Mammary epithelial cell (primary cell): ENCODE measurements around the gene PKD2L1.
"Not testable (repeated sequence)": the region's sequence is repeated elsewhere in the genome, so short reads cannot be mapped to it uniquely, and the experiment has no call there.

ENCODE experiments used
- CTCF ChIP-seq, 2 donors: IDR thresholded peaks in 1 of 2; conservative IDR thresholded peaks in 1 of 2; 2 replicates each; pipeline ENCODE4 v1.5.1; 2011 to 2012; ENCODE audit warnings: inconsistent platforms in 2 of 2, low read length in 2 of 2, mild to moderate bottlenecking in 2 of 2, control low read depth in 1 of 2, low read depth in 1 of 2; ENCODE audit not compliant: insufficient read depth in 1 of 2; ENCODE audit errors: extremely low read depth in 1 of 2
- EZH2 ChIP-seq: IDR thresholded peaks from 2 replicates; pipeline ENCODE4 v1.6.1; 2012; ENCODE audit warnings: low read length, inconsistent platforms, borderline replicate concordance

GRCh38 chr10:100301123-100301522 is 28.9 kb downstream of the PKD2L1 start:
- TF ChIP-seq CTCF (conservative IDR thresholded peaks at IDR 0.05 in 1 of 2, IDR thresholded peaks at IDR 0.05 in 1 of 2; ENCODE audit: extremely low read depth in 1 of 2, insufficient read depth in 1 of 2, low read depth in 1 of 2, low read length in 2 of 2); EZH2: not testable (repeated sequence)
